H1 (cell line): Measurements from ENCODE around the gene C19orf25. TPM values are rescaled to one million over a fixed set of nuclear protein-coding genes. Genes with fewer than 3 reads are reported as not detected.

Experiments
- ASH2L ChIP-seq: fragments of 200-600, 300-600 bp; sonication (generic); IDR thresholded peaks from one replicate; pipeline ENCODE4 v1.7.1; 2017; ENCODE audit warnings: low read length
- CBX5 ChIP-seq: fragments of 300-800, 300-1000 bp; sonication (generic); IDR thresholded peaks from 2 replicates; pipeline ENCODE4 v1.7.1; 2016; ENCODE audit warnings: antibody characterized with exemption, low read length, low read depth
- CHD7 ChIP-seq: fragments of 300-600 bp; sonication (generic); IDR thresholded peaks from 2 replicates; pipeline ENCODE4 v1.7.1; 2012; ENCODE audit warnings: low read length, moderate library complexity, mild to moderate bottlenecking, inconsistent platforms; ENCODE audit not compliant: insufficient replicate concordance
- PHF8 ChIP-seq: fragments of 200-600 bp; sonication (generic); conservative IDR thresholded peaks from 2 replicates; pipeline ENCODE4 v1.7.1; 2012; ENCODE audit warnings: low read depth, mild to moderate bottlenecking, inconsistent platforms, low read length, moderate library complexity
- SIX5 ChIP-seq: IDR thresholded peaks from 2 replicates; pipeline ENCODE4 v1.6.1; 2011; ENCODE audit warnings: mild to moderate bottlenecking, low read depth, low read length
- SP1 ChIP-seq: IDR thresholded peaks from 2 replicates; pipeline ENCODE4 v1.6.1; 2011; ENCODE audit warnings: low read depth, low read length
- polyA plus RNA-seq, 7 experiments: library from polyadenylated mRNA; depleted of rRNA in 3 of 7; stranded (reverse) in 5 of 7; unstranded in 2 of 7; fragments of >200 nt in 5 of 7; fragments of 200-250 nt in 2 of 7; gene quantifications; 1 replicate in 5 of 7; 2 replicates in 1 of 7; 4 replicates in 1 of 7; pipeline versions ENCODE4 v1.2.1 to v1.2.3, GENCODE V29; 2011 to 2013; ENCODE audit warnings: missing spikeins in 2 of 7, mixed read lengths in 2 of 7
- total RNA-seq: library from RNA; stranded (reverse); fragmentation: NEBNext Ultra II Directional; extraction: Animal tissue kit (Norgen Biotek cat#: 25700); gene quantifications from 2 replicates; pipeline ENCODE4 v1.2.1, GENCODE V29; 2021

The C19orf25 gene
- total and polyA plus RNA-seq, 2 of the 8 experiments (the other 6 are each of a cell fraction or from before 2014, with no cell fraction given): 41.3 to 67.4 TPM

- no peak for TF ChIP-seq CHD7
- no peak for TF ChIP-seq SP1
- no peak for TF ChIP-seq SIX5
- TF ChIP-seq ASH2L: no peak
- no peak for TF ChIP-seq CBX5
- no peak for TF ChIP-seq PHF8
- TF ChIP-seq, all 59 proteins: peak for 1
These were observed 38.0 kb downstream of the C19orf25 start (continued) for GRCh38 chr19:1441022-1441426.
